Embryonic facial prominence (tissue), 1 donor: ENCODE results near the gene CCDC91.
"Not testable (repeated sequence)": the region's sequence is repeated elsewhere in the genome, so short reads cannot be mapped to it uniquely, and the experiment has no call there.

Experiments
- DNase-seq: peaks from one replicate; pipeline ENCODE4 v3.0.0-alpha.2; 2016; ENCODE audit errors: extremely low spot score

Gene CCDC91

GRCh38 chr12:28232211-28232928 lies 42.1 kb downstream of the CCDC91 start:
- no peak for DNase-seq

- no peak for DNase-seq
Observed at GRCh38 chr12:28234444-28234843, 44.2 kb downstream of the CCDC91 start.

GRCh38 chr12:28235015-28235414 lies 44.8 kb downstream of the CCDC91 start:
- DNase-seq = no peak

GRCh38 chr12:28235985-28236384 lies 45.7 kb downstream of the CCDC91 start:
- DNase-seq = no peak

- DNase-seq = no peak
Observed at GRCh38 chr12:28237423-28237822, 47.2 kb downstream of the CCDC91 start.

GRCh38 chr12:28239918-28240317 lies 49.7 kb downstream of the CCDC91 start:
- no peak for DNase-seq

- no peak for DNase-seq
Observed at GRCh38 chr12:28240853-28241252, 50.6 kb downstream of the CCDC91 start.

- no peak for DNase-seq
Observed at GRCh38 chr12:28242129-28242495, 51.9 kb downstream of the CCDC91 start.

- no peak for DNase-seq
Observed at GRCh38 chr12:28242496-28243309, 52.4 kb downstream of the CCDC91 start.

- no peak for DNase-seq
Observed at GRCh38 chr12:28243310-28243633, 53.0 kb downstream of the CCDC91 start.

GRCh38 chr12:28247806-28248205 lies 57.5 kb downstream of the CCDC91 start:
- no peak for DNase-seq

GRCh38 chr12:28248555-28249145 lies 58.4 kb downstream of the CCDC91 start:
- no peak for DNase-seq

- no peak for DNase-seq
Observed at GRCh38 chr12:28253161-28253641, 62.9 kb downstream of the CCDC91 start.

GRCh38 chr12:28257411-28257810 lies 67.2 kb downstream of the CCDC91 start:
- DNase-seq = no peak

- DNase-seq = no peak
Observed at GRCh38 chr12:28258998-28259397, 68.7 kb downstream of the CCDC91 start.

- no peak for DNase-seq
Observed at GRCh38 chr12:28265435-28266042, 75.3 kb downstream of the CCDC91 start.

GRCh38 chr12:28267920-28268607 lies 77.8 kb downstream of the CCDC91 start:
- DNase-seq = not testable (repeated sequence)

- peak; percentile 63 for DNase-seq
Observed at GRCh38 chr12:28268608-28269229, 78.5 kb downstream of the CCDC91 start.

GRCh38 chr12:28269851-28270250 lies 79.6 kb downstream of the CCDC91 start:
- no peak for DNase-seq

- no peak for DNase-seq
Observed at GRCh38 chr12:28278499-28278898, 88.2 kb downstream of the CCDC91 start.

- no peak for DNase-seq
Observed at GRCh38 chr12:28278960-28279359, 88.7 kb downstream of the CCDC91 start.
